ENCODE measurements around the gene GLRA2.
"Not testable (repeated sequence)": the region's sequence is repeated elsewhere in the genome, so short reads cannot be mapped to it uniquely, and the experiment has no call there.

The GLRA2 gene

DNA sequence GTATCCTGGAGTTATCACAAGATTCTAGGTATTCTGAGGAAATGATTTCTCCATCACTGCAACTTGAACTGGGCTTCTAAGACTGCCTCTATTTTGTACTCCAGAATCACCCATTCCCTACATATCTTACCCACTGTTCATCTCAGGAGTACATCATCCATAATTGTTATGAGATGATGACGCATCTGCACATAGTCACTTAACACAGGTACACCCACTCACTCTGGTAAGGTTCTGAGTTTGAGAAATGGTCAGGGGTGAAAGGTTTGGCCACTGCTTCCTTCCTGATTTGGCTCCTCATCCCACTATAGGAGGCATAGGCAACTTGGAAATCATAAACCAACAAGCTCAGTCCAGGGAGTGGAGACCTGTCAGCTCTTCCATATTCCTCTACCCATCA is 143.9 kb downstream of the GLRA2 start:
- H3K9ac ChIP-seq (ENCODE audit: low read length), result no peak overlapping the region
- no peak overlapping the region for H3K27ac ChIP-seq (ENCODE audit: low read length)
- H3K4me3 ChIP-seq (ENCODE audit: low read length), result no peak overlapping the region
- no peaks in the 10 kb centered on the region for H3K4me1 ChIP-seq (ENCODE audit: control insufficient read depth, low read depth, low read length)
- no peaks in the 10 kb centered on the region for H3K9me3 ChIP-seq (ENCODE audit: control insufficient read depth, low read depth, low read length)
- no peaks in the 10 kb centered on the region for H3K27me3 ChIP-seq (ENCODE audit: control insufficient read depth, insufficient read depth, low read length)
- no peaks in the 10 kb centered on the region for H3K36me3 ChIP-seq (ENCODE audit: control insufficient read depth, low read depth, low read length)

DNA sequence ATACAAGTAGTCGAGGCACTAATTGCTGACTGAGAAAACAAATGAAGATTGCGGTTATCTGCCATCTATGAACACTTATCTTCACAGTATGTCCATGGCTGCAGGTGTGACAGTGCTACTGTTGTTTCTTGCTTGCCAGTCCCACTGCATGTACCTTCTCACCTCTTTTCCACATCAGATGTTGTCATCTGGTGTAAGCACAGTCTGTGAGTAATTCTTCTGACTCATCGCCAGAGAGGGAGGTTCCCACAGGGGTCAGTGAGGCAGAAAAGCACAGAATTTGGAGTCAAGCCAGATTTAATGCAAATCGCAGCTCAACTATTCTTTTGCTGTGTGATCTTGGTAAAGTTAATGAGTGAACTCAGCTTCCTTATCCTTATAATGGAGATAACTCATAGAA is 144.4 kb downstream of the GLRA2 start:
- Histone ChIP-seq H3K36me3 (ENCODE audit: control insufficient read depth, low read depth, low read length) (no peaks in the 10 kb centered on the region), H3K9me3 (ENCODE audit: control insufficient read depth, low read depth, low read length) (no peaks in the 10 kb centered on the region), H3K27ac (ENCODE audit: low read length) (no peak overlapping the region), H3K4me1 (ENCODE audit: control insufficient read depth, low read depth, low read length) (no peaks in the 10 kb centered on the region), H3K27me3 (ENCODE audit: control insufficient read depth, insufficient read depth, low read length) (no peaks in the 10 kb centered on the region), H3K9ac (ENCODE audit: low read length) (no peak overlapping the region), H3K4me3 (ENCODE audit: low read length) (no peak overlapping the region)

DNA sequence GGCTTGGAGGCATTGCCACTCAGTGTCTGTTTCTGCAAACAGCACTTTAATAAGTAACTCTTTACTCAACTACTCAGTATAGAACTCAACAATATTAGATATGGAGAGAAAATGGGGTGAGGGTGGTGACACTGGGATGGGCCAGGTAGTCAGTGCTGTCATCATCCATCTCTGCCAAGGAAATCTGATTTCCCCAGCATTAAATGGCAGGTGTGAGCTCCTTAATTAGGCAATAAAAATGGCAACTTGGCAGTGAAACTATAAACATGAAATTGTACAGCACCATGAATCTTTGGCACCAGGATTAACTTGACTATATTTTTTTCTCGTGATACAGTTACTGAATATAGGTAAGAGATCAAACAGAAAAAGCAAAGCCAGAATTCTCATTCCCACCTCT is 146.2 kb downstream of the GLRA2 start:
- Histone ChIP-seq H3K4me1 (ENCODE audit: control insufficient read depth, low read depth, low read length) (no peaks in the 10 kb centered on the region), H3K9me3 (ENCODE audit: control insufficient read depth, low read depth, low read length) (no peaks in the 10 kb centered on the region), H3K4me3 (ENCODE audit: low read length) (no peak overlapping the region), H3K9ac (ENCODE audit: low read length) (no peak overlapping the region), H3K27ac (ENCODE audit: low read length) (no peak overlapping the region), H3K27me3 (ENCODE audit: control insufficient read depth, insufficient read depth, low read length) (no peaks in the 10 kb centered on the region), H3K36me3 (ENCODE audit: control insufficient read depth, low read depth, low read length) (no peaks in the 10 kb centered on the region)

DNA sequence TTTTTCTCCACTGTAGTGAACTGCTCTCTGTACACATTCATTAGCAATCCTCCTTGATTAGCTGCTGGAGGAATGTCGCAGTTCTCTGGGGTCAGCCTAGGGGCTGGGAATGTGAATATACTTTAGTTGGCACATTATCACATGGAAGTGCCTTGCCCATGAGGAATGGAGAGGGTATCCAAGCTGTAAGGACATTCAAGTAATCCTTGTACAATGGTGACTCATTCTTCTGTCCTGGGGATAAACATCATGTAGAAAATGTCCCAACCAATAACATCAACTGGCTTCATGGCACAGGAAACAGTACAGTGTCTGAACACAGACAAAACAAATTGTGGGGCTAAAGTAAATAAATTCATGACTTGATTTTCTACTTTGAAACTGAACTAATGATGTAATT is 147.1 kb downstream of the GLRA2 start:
- H3K4me1 ChIP-seq (ENCODE audit: control insufficient read depth, low read depth, low read length), result no peaks in the 10 kb centered on the region
- no peak overlapping the region for H3K4me3 ChIP-seq (ENCODE audit: low read length)
- no peaks in the 10 kb centered on the region for H3K9me3 ChIP-seq (ENCODE audit: control insufficient read depth, low read depth, low read length)
- H3K27me3 ChIP-seq (ENCODE audit: control insufficient read depth, insufficient read depth, low read length), result no peaks in the 10 kb centered on the region
- no peak overlapping the region for H3K9ac ChIP-seq (ENCODE audit: low read length)
- H3K27ac ChIP-seq (ENCODE audit: low read length), result no peak overlapping the region
- no peaks in the 10 kb centered on the region for H3K36me3 ChIP-seq (ENCODE audit: control insufficient read depth, low read depth, low read length)

DNA sequence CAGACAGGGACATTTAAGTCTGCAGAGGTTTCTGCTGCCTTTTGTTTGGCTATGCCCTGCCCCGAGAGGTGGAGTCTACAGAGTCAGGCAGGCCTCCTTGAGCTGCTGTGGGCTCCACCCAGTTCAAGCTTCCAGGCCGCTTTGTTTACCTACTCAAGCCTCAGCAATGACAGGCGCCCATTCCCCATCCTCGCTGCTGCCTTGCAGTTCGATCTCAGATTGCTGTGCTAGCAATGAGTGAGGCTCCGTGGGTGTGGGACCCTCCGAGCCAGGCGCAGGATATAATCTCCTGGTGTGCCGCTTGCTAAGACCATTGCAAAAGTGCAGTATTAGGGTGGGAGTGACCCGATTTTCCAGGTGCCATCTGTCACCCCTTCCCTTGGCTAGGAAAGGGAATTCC is 159.0 kb downstream of the GLRA2 start:
- H3K9ac ChIP-seq (ENCODE audit: low read length); H3K27ac ChIP-seq (ENCODE audit: low read length); H3K4me1 ChIP-seq (ENCODE audit: control insufficient read depth, low read depth, low read length); H3K4me3 ChIP-seq (ENCODE audit: low read length); H3K9me3 ChIP-seq (ENCODE audit: control insufficient read depth, low read depth, low read length); H3K27me3 ChIP-seq (ENCODE audit: control insufficient read depth, insufficient read depth, low read length); H3K36me3 ChIP-seq (ENCODE audit: control insufficient read depth, low read depth, low read length): not testable (repeated sequence)

DNA sequence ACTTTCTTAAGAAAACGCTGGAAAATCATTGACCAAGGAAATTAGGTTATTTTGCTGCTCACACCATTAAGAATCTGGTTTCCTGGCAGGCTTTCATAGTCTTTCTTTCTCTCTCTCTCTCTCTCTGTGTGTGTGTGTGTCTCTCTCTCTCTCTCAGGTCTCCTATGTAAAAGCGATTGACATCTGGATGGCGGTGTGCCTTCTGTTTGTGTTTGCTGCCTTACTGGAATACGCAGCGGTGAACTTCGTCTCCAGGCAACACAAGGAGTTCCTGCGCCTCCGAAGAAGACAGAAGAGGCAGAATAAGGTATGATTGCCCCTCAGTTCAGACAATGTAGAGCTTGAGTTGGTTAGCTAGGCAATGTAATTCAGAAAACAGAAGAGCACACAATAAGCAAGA is 161.2 kb downstream of the GLRA2 start:
- Histone ChIP-seq H3K36me3 (ENCODE audit: control insufficient read depth, low read depth, low read length) (no peaks in the 10 kb centered on the region), H3K4me1 (ENCODE audit: control insufficient read depth, low read depth, low read length) (no peaks in the 10 kb centered on the region), H3K4me3 (ENCODE audit: low read length) (no peak overlapping the region), H3K9me3 (ENCODE audit: control insufficient read depth, low read depth, low read length) (no peaks in the 10 kb centered on the region), H3K27me3 (ENCODE audit: control insufficient read depth, insufficient read depth, low read length) (no peaks in the 10 kb centered on the region), H3K27ac (ENCODE audit: low read length) (no peak overlapping the region), H3K9ac (ENCODE audit: low read length) (no peak overlapping the region)

DNA sequence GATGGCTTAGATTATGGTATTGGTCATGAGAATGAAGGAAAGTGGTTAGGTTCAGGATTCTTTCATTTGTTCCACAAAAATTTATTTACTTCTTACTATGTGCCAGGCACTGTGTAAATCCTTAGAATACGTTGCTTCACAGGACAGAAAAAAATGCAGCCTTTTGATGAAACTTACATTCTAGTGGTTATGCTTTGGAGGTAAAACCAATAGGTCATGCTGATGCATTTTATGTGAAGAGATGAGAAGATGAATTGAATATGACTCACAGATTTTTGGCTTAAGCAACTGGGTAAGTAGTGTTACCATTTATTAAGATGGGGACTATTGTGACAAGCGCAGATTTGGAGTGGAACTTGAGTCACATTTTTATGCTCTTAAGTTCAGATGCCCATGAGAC is 165.3 kb downstream of the GLRA2 start:
- no peaks in the 10 kb centered on the region for H3K4me1 ChIP-seq (ENCODE audit: control insufficient read depth, low read depth, low read length)
- no peaks in the 10 kb centered on the region for H3K9me3 ChIP-seq (ENCODE audit: control insufficient read depth, low read depth, low read length)
- H3K27ac ChIP-seq (ENCODE audit: low read length), result no peak overlapping the region
- no peak overlapping the region for H3K4me3 ChIP-seq (ENCODE audit: low read length)
- no peak overlapping the region for H3K9ac ChIP-seq (ENCODE audit: low read length)
- H3K27me3 ChIP-seq (ENCODE audit: control insufficient read depth, insufficient read depth, low read length), result no peaks in the 10 kb centered on the region
- H3K36me3 ChIP-seq (ENCODE audit: control insufficient read depth, low read depth, low read length), result no peaks in the 10 kb centered on the region

DNA sequence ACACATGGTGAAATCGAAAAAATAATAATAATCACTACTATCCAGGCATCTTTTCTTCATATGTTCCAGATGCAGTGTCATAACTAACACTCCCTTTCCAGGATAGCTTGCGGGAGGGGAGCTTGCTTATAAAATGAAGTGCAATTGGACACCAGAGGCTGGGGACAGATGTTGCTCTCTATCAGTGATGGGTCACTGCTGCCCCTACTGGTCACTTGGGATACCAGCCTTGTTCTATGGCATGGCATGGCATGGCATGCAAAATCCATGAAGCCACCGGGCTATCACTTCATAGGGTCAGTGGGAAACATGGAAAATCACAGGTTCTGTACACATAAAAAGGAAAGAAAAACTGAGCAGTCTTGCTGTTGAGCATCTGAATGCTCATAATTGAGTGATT is 168.1 kb downstream of the GLRA2 start:
- no peak overlapping the region for H3K9ac ChIP-seq (ENCODE audit: low read length)

DNA sequence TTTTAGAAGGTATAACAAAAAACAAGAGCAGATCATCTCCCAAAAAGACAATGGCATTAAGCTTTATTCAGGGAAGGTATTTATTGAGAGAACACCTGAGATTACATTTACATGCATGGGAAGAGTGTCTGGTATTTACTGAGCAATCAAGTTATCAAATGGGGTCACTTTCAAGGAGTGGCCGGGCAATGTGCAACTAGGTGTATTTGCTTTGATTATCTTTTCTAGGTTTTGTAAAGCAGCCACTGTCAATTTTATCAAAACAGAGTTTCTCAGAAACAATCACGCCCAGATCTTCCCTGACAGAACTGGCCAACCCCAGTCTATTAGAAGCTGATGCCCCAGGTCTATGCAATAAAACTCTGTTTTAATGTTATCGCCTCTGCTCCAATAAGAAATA is 169.5 kb downstream of the GLRA2 start:
- Histone ChIP-seq H3K9ac (ENCODE audit: low read length) (no peak overlapping the region), H3K27me3 (ENCODE audit: control insufficient read depth, insufficient read depth, low read length) (no peaks in the 10 kb centered on the region), H3K4me3 (ENCODE audit: low read length) (no peak overlapping the region), H3K36me3 (ENCODE audit: control insufficient read depth, low read depth, low read length) (no peaks in the 10 kb centered on the region), H3K4me1 (ENCODE audit: control insufficient read depth, low read depth, low read length) (no peaks in the 10 kb centered on the region), H3K9me3 (ENCODE audit: control insufficient read depth, low read depth, low read length) (no peaks in the 10 kb centered on the region), H3K27ac (ENCODE audit: low read length) (no peak overlapping the region)

More for the DNA sequence above, 168.1 kb downstream of the GLRA2 start:
- Histone ChIP-seq H3K4me3 (ENCODE audit: low read length) (no peak overlapping the region), H3K9me3 (ENCODE audit: control insufficient read depth, low read depth, low read length) (no peaks in the 10 kb centered on the region), H3K4me1 (ENCODE audit: control insufficient read depth, low read depth, low read length) (no peaks in the 10 kb centered on the region), H3K27ac (ENCODE audit: low read length) (no peak overlapping the region), H3K36me3 (ENCODE audit: control insufficient read depth, low read depth, low read length) (no peaks in the 10 kb centered on the region), H3K27me3 (ENCODE audit: control insufficient read depth, insufficient read depth, low read length) (no peaks in the 10 kb centered on the region)

DNA sequence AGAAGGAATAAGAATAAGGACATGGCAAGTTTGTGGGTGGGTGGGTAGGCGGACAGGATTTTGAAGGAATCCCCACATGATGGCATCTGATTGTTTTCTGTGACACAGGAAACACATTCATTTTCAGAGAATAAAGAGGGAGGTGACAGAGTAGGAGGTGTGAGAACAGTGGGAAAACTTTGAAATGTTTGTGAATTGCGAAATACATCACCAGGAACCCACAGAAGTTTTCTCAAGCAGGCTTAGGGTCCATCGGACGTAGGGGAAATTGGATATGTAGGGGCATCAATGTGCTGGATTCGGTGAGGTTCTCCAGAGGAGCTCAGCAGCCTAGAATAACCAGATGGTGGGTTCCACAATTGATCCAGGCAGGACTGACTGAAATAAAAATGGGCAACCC is 171.6 kb downstream of the GLRA2 start:
- H3K4me3 ChIP-seq (ENCODE audit: low read length), result no peak overlapping the region
- H3K36me3 ChIP-seq (ENCODE audit: control insufficient read depth, low read depth, low read length), result no peaks in the 10 kb centered on the region
- H3K4me1 ChIP-seq (ENCODE audit: control insufficient read depth, low read depth, low read length), result no peaks in the 10 kb centered on the region
- no peaks in the 10 kb centered on the region for H3K27me3 ChIP-seq (ENCODE audit: control insufficient read depth, insufficient read depth, low read length)
- H3K9me3 ChIP-seq (ENCODE audit: control insufficient read depth, low read depth, low read length), result no peaks in the 10 kb centered on the region
- no peak overlapping the region for H3K9ac ChIP-seq (ENCODE audit: low read length)
- no peak overlapping the region for H3K27ac ChIP-seq (ENCODE audit: low read length)

DNA sequence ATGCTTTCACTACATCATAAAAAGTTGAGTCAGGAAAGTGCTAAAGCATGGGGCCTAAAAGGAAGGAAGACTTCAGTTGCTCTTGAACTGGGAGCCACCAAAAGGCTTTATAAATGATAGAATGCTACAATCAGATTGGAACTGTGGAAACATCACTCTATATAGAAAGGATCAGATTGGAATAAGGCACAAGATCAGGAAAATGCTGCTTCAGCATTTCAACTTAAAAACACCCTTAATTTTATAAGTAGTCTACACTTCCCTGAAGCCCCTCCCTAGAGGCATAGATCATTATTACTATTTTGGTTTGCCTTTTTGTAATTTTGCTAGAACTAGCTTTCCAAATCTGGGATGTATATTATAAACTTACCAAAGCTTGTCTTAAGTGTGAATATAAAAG is 172.8 kb downstream of the GLRA2 start:
- Histone ChIP-seq H3K27me3 (ENCODE audit: control insufficient read depth, insufficient read depth, low read length) (no peaks in the 10 kb centered on the region), H3K36me3 (ENCODE audit: control insufficient read depth, low read depth, low read length) (no peaks in the 10 kb centered on the region), H3K4me3 (ENCODE audit: low read length) (no peak overlapping the region), H3K27ac (ENCODE audit: low read length) (no peak overlapping the region), H3K9ac (ENCODE audit: low read length) (no peak overlapping the region), H3K4me1 (ENCODE audit: control insufficient read depth, low read depth, low read length) (no peaks in the 10 kb centered on the region), H3K9me3 (ENCODE audit: control insufficient read depth, low read depth, low read length) (no peaks in the 10 kb centered on the region)

DNA sequence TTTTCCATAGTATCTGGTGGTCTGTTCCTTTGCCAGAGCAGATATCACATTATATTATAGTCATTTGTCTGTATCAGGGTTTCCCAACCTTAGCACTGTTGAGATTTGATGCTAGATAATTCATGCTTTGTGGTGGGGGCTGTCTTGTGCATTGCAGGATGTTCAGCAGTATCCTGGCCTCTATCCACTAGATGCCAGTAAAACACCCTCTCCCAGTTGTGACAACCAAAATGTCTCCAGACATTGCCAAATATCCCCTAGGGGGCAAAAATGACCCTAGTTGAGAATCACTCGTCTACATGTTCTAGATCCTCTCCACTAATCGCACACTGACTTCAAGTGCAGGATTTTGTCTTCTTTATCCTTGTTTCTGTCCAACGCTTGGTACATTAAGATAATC is 182.8 kb downstream of the GLRA2 start:
- no peak overlapping the region for H3K4me3 ChIP-seq (ENCODE audit: low read length)
- H3K36me3 ChIP-seq (ENCODE audit: control insufficient read depth, low read depth, low read length), result no peaks in the 10 kb centered on the region
- no peak overlapping the region for H3K27ac ChIP-seq (ENCODE audit: low read length)
- H3K9ac ChIP-seq (ENCODE audit: low read length), result no peak overlapping the region
- H3K27me3 ChIP-seq (ENCODE audit: control insufficient read depth, insufficient read depth, low read length), result no peaks in the 10 kb centered on the region
- H3K9me3 ChIP-seq (ENCODE audit: control insufficient read depth, low read depth, low read length), result no peaks in the 10 kb centered on the region
- no peaks in the 10 kb centered on the region for H3K4me1 ChIP-seq (ENCODE audit: control insufficient read depth, low read depth, low read length)

DNA sequence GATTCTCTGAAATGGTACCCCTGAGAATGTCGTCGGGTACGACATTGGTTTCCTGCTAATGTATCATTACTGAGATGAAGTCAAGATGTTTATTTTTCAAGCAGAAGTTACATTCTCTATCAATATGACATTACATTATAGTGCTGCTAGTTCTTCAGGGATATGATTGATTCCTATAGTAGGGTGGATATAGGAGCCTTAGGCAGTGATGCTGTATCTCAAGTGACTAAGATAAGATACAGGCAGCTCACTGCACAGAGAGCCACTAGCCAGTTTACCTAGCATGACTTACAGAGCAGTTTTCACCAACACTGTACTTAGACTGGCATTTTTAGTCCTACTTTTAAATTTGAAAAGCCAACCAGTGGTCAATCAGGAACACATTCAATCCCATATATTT is 188.6 kb downstream of the GLRA2 start:
- no peaks in the 10 kb centered on the region for H3K36me3 ChIP-seq (ENCODE audit: control insufficient read depth, low read depth, low read length)

More for the DNA sequence above, 188.6 kb downstream of the GLRA2 start:
- H3K27me3 ChIP-seq (ENCODE audit: control insufficient read depth, insufficient read depth, low read length), result no peaks in the 10 kb centered on the region
- H3K9me3 ChIP-seq (ENCODE audit: control insufficient read depth, low read depth, low read length), result no peaks in the 10 kb centered on the region
- H3K4me3 ChIP-seq (ENCODE audit: low read length), result no peak overlapping the region
- no peak overlapping the region for H3K9ac ChIP-seq (ENCODE audit: low read length)
- H3K4me1 ChIP-seq (ENCODE audit: control insufficient read depth, low read depth, low read length), result no peaks in the 10 kb centered on the region
- no peak overlapping the region for H3K27ac ChIP-seq (ENCODE audit: low read length)
